Smooth muscle cell (in vitro differentiated cells): ENCODE data around the gene CYP27A1. TPM values are rescaled to one million over a fixed set of nuclear protein-coding genes. Genes with fewer than 3 reads are reported as not detected.
A peak's percentile ranks its signal among the peaks of the same experiment; 100 is the strongest.

Source experiments
- DNase-seq: peaks from one replicate; lab custom pipeline; 2025; ENCODE audit not compliant: unreplicated experiment; lab: John Stamatoyannopoulos, UW
- H2AFZ ChIP-seq: fragments of 200-600 bp; sonication (generic); 2 replicates; pipeline ENCODE4 v1.6.0; 2016; ENCODE audit warnings: antibody characterized with exemption, low read depth, mild to moderate bottlenecking
- H3F3A ChIP-seq: fragments of 200-600 bp; sonication (generic); 2 replicates; pipeline ENCODE4 v1.6.0; 2017; ENCODE audit warnings: antibody characterized with exemption, low read depth
- H3K27ac ChIP-seq: fragments of 200-600 bp; sonication (generic); 2 replicates; pipeline ENCODE4 v1.5.1; 2016; ENCODE audit warnings: low read depth, mild to moderate bottlenecking
- H3K27me3 ChIP-seq: fragments of 200-600 bp; sonication (generic); 2 replicates; pipeline ENCODE4 v1.6.1; 2016; ENCODE audit warnings: low read depth, mild to moderate bottlenecking
- H3K36me3 ChIP-seq: fragments of 200-600 bp; sonication (generic); 2 replicates; pipeline ENCODE4 v1.5.1; 2016; ENCODE audit warnings: low read depth
- H3K4me1 ChIP-seq: fragments of 200-600 bp; sonication (generic); 2 replicates; pipeline ENCODE4 v1.5.1; 2016; ENCODE audit warnings: low read depth
- H3K4me2 ChIP-seq: fragments of 200-600 bp; sonication (generic); 2 replicates; pipeline ENCODE4 v1.6.0; 2016; ENCODE audit warnings: mild to moderate bottlenecking
- H3K4me3 ChIP-seq: fragments of 200-600 bp; sonication (generic); 2 replicates; pipeline ENCODE4 v1.5.1; 2016; ENCODE audit warnings: mild to moderate bottlenecking
- H3K79me2 ChIP-seq: fragments of 200-600 bp; sonication (generic); 2 replicates; pipeline ENCODE4 v1.6.0; 2016; ENCODE audit warnings: low read depth, mild to moderate bottlenecking
- H3K9ac ChIP-seq: fragments of 200-600 bp; sonication (generic); 2 replicates; pipeline ENCODE4 v1.6.0; 2016; ENCODE audit warnings: low read depth
- H3K9me3 ChIP-seq: fragments of 200-600 bp; sonication (generic); replicated peaks from 2 replicates; pipeline ENCODE4 v1.5.1; 2016; ENCODE audit warnings: low read depth
- H4K20me1 ChIP-seq: fragments of 200-600 bp; sonication (generic); 2 replicates; pipeline ENCODE4 v1.6.0; 2016; ENCODE audit warnings: low read depth
- WGBS: methylation state at CpG from one replicate; pipeline ENCODE4 v1.1.7; 2016; ENCODE audit warnings: low lambda C conversion rate; 5-methylcytosine and 5-hydroxymethylcytosine counted together
- polyA plus RNA-seq: library from polyadenylated mRNA; unstranded; fragments of >200 nt; fragmentation: Nextera tagmentation; extraction: Ambion mirVana; gene quantifications from 2 replicates; pipeline ENCODE4 v1.2.1, GENCODE V29; 2016
- total RNA-seq: library from RNA; depleted of rRNA; stranded (reverse); fragments of >200 nt; gene quantifications from 2 replicates; pipeline ENCODE4 v1.2.3, GENCODE V29; 2014
- TF ChIP-seq, protein P1 (sequence below): fragments of 200-600 bp; sonication (generic); IDR thresholded peaks from 2 replicates; pipeline ENCODE4 v1.5.1; 2017; ENCODE audit warnings: borderline replicate concordance, mild to moderate bottlenecking, antibody characterized with exemption; ENCODE audit not compliant: insufficient read depth, poor library complexity, severe bottlenecking

Gene CYP27A1
- 9.6 and 11.2 TPM in 2 replicates for total RNA-seq
- polyA plus RNA-seq: 11.5 and 14.9 TPM in 2 replicates

DNA sequence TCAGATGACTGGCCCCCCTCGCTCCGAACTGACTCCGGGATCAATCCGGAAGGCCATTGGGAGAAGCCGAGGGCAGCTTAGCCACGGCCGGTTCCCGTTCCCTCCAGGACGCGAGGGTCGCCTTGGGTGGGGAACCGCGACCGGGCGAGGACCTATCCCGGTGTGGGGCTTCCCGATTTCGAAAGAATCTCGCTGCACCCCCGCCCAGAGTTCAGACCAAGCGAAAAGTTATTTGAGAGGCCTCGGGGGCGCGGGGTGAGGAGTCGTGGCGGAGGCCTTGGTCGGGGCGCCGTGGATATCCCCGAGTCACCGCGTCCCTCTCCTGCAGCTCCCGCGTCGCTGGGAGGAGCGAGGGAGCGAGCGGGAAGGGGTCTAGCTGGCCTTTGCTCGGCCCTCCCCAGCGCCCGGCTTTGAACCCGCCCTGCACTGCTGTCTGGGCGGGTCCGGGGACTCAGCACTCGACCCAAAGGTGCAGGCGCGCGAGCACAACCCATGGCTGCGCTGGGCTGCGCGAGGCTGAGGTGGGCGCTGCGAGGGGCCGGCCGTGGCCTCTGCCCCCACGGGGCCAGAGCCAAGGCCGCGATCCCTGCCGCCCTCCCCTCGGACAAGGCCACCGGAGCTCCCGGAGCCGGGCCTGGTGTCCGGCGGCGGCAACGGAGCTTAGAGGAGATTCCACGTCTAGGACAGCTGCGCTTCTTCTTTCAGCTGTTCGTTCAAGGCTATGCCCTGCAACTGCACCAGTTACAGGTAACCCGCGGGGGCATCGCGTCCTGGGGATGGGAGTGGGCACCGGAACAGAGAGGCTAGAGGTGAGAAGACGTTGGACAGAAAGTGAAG lies at the start of gene CYP27A1:
Gene CYP27A1 (plus strand): TSS at position 457 of the 837 bp plus-strand sequence. CDS start 36 bp downstream, at position 493.
- peak within 1 kb of the TSS; percentile 23 for H3K27ac ChIP-seq
- TF ChIP-seq, protein P1, sequence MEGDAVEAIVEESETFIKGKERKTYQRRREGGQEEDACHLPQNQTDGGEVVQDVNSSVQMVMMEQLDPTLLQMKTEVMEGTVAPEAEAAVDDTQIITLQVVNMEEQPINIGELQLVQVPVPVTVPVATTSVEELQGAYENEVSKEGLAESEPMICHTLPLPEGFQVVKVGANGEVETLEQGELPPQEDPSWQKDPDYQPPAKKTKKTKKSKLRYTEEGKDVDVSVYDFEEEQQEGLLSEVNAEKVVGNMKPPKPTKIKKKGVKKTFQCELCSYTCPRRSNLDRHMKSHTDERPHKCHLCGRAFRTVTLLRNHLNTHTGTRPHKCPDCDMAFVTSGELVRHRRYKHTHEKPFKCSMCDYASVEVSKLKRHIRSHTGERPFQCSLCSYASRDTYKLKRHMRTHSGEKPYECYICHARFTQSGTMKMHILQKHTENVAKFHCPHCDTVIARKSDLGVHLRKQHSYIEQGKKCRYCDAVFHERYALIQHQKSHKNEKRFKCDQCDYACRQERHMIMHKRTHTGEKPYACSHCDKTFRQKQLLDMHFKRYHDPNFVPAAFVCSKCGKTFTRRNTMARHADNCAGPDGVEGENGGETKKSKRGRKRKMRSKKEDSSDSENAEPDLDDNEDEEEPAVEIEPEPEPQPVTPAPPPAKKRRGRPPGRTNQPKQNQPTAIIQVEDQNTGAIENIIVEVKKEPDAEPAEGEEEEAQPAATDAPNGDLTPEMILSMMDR: no peak
- peaks cover 5% of the 10 kb centered on the region for H3K79me2 ChIP-seq
- no peaks in the 10 kb centered on the region for H3K36me3 ChIP-seq
- peak within 1 kb of the TSS; percentile 68 for H3K4me3 ChIP-seq
- H3K9me3 ChIP-seq: no peaks in the 10 kb centered on the region
- peak; percentile 9 for DNase-seq
- H3K9ac ChIP-seq: peak within 1 kb of the TSS; percentile 75
- no peaks in the 10 kb centered on the region for H3F3A ChIP-seq
- no peaks in the 10 kb centered on the region for H4K20me1 ChIP-seq
- H3K4me2 ChIP-seq: peak within 1 kb of the TSS; percentile 94
- H3K4me1 ChIP-seq: peaks cover 5% of the 10 kb centered on the region
- peak within 1 kb of the TSS; percentile 87 for H2AFZ ChIP-seq
- 2% methylated on average over 51 of the region's 76 CpGs for WGBS
- H3K27me3 ChIP-seq: no peaks in the 10 kb centered on the region

- Histone ChIP-seq H3K4me2 (peak overlapping the region; percentile 69), H4K20me1 (peaks cover 13% of the 10 kb centered on the region), H3K27me3 (no peaks in the 10 kb centered on the region), H3K79me2 (peaks cover 44% of the 10 kb centered on the region), H3K9ac (peak overlapping the region; percentile 56), H3K4me1 (peaks cover 12% of the 10 kb centered on the region), H3K9me3 (no peaks in the 10 kb centered on the region), H3F3A (peaks cover 23% of the 10 kb centered on the region), H3K4me3 (no peak overlapping the region), H3K27ac (peak overlapping the region; percentile 94), H2AFZ (no peak overlapping the region), H3K36me3 (no peaks in the 10 kb centered on the region)
- no peak for DNase-seq
- WGBS: 44% methylated on average over 2 of the region's 2 CpGs
- TF ChIP-seq, protein P1: no peak
Observed at GRCh38 chr2:218732761-218733158, 49.2 kb upstream of the CYP27A1 start.

DNA sequence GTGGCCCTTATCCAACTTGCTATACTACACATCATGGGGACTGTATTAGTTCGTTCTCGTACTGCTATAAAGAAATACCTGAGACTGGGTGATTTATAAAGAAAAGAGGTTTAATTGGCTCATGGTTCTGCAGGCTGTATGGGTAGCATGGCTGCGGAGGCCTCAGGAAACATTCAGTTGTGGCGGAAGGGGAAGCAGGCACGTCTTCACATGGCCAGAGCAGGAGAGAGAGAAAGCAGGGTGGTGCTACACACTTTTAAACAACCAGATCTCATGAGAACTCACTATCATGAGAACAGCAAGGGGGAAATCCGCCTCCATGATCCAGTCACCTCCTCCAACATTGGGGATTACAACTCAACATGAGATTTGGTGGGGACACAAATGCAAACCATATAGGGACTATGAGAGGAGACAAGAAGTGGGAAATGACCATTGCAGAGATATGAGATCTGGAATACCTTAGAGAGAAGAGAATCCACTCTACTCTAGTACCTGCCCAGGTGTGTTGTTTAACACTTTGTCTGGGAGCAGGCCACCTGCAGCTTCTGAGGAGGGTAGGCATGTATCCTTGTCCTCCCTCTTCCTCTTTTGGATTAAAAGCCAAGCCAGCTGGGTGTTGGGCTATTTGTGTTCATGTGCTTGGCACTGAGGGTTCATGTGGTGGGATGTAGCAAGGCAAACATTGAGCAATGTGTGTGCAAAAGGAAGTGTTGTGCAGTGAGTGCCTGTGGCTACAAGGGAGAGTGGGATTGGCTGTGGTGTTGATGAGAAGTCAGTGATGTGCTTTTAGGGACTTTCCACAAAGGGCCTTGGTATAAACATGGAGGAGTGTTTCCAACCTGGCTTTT lies 48.6 kb upstream of the CYP27A1 start:
- Histone ChIP-seq H2AFZ (no peak overlapping the region), H3K9me3 (no peaks in the 10 kb centered on the region), H3K79me2 (peaks cover 40% of the 10 kb centered on the region), H3K4me2 (peak overlapping the region; percentile 69), H3K4me1 (peaks cover 12% of the 10 kb centered on the region), H4K20me1 (peaks cover 13% of the 10 kb centered on the region), H3K9ac (no peak overlapping the region), H3K27ac (peak overlapping the region; percentile 94), H3K36me3 (no peaks in the 10 kb centered on the region), H3K4me3 (no peak overlapping the region), H3K27me3 (no peaks in the 10 kb centered on the region), H3F3A (peaks cover 23% of the 10 kb centered on the region)
- TF ChIP-seq, protein P1: no peak
- no peak for DNase-seq
- WGBS: 86% methylated on average over 6 of the region's 6 CpGs
